ENCODE data around the gene MYL9.

Gene MYL9

GRCh38 chr20:36538026-36538722, 3.1 kb upstream of the MYL9 start:
- no peak overlapping the region for H3K4me3 Mint-ChIP-seq
- H3K4me1 Mint-ChIP-seq (ENCODE audit: low read depth), result no peaks in the 10 kb centered on the region
- DNase-seq (ENCODE audit: low spot score), result no peak
- no peak overlapping the region for H3K27ac Mint-ChIP-seq
- H3K27me3 Mint-ChIP-seq (ENCODE audit: low read depth), result peaks cover 3% of the 10 kb centered on the region
- H3K36me3 Mint-ChIP-seq (ENCODE audit: low read depth), result no peaks in the 10 kb centered on the region
- no peaks in the 10 kb centered on the region for H3K9me3 Mint-ChIP-seq

GRCh38 chr20:36540551-36541211, 638 bp upstream of the MYL9 start:
- H3K36me3 Mint-ChIP-seq (ENCODE audit: low read depth), result no peaks in the 10 kb centered on the region
- no peaks in the 10 kb centered on the region for H3K9me3 Mint-ChIP-seq
- no peak overlapping the region for H3K4me3 Mint-ChIP-seq
- DNase-seq (ENCODE audit: low spot score), result no peak
- no peak overlapping the region for H3K27ac Mint-ChIP-seq
- peaks cover 3% of the 10 kb centered on the region for H3K27me3 Mint-ChIP-seq (ENCODE audit: low read depth)
- H3K4me1 Mint-ChIP-seq (ENCODE audit: low read depth), result no peaks in the 10 kb centered on the region

- no peaks in the 10 kb centered on the region for H3K36me3 Mint-ChIP-seq (ENCODE audit: low read depth)
- H3K4me3 Mint-ChIP-seq, result no peak overlapping the region
- H3K27ac Mint-ChIP-seq, result no peak overlapping the region
- no peak for DNase-seq (ENCODE audit: low spot score)
- H3K4me1 Mint-ChIP-seq (ENCODE audit: low read depth), result no peaks in the 10 kb centered on the region
- peaks cover 3% of the 10 kb centered on the region for H3K27me3 Mint-ChIP-seq (ENCODE audit: low read depth)
- no peaks in the 10 kb centered on the region for H3K9me3 Mint-ChIP-seq
Measured at GRCh38 chr20:36541768-36542488, 609 bp downstream of the MYL9 start.

- peaks cover 3% of the 10 kb centered on the region for H3K27me3 Mint-ChIP-seq (ENCODE audit: low read depth)
- DNase-seq (ENCODE audit: low spot score), result no peak
- no peak overlapping the region for H3K27ac Mint-ChIP-seq
- no peak overlapping the region for H3K4me3 Mint-ChIP-seq
- H3K36me3 Mint-ChIP-seq (ENCODE audit: low read depth), result no peaks in the 10 kb centered on the region
- no peaks in the 10 kb centered on the region for H3K9me3 Mint-ChIP-seq
- H3K4me1 Mint-ChIP-seq (ENCODE audit: low read depth), result no peaks in the 10 kb centered on the region
Measured at GRCh38 chr20:36542516-36543183, 1.3 kb downstream of the MYL9 start.

- H3K4me3 Mint-ChIP-seq, result no peak overlapping the region
- H3K36me3 Mint-ChIP-seq (ENCODE audit: low read depth), result no peaks in the 10 kb centered on the region
- no peak overlapping the region for H3K27ac Mint-ChIP-seq
- H3K4me1 Mint-ChIP-seq (ENCODE audit: low read depth), result no peaks in the 10 kb centered on the region
- DNase-seq (ENCODE audit: low spot score), result no peak
- H3K9me3 Mint-ChIP-seq, result no peaks in the 10 kb centered on the region
- peaks cover 3% of the 10 kb centered on the region for H3K27me3 Mint-ChIP-seq (ENCODE audit: low read depth)
Measured at GRCh38 chr20:36543184-36544133, 2.1 kb downstream of the MYL9 start.

GRCh38 chr20:36544134-36545018, 3.1 kb downstream of the MYL9 start:
- Mint-ChIP-seq H3K27ac (no peak overlapping the region), H3K4me1 (ENCODE audit: low read depth) (no peaks in the 10 kb centered on the region), H3K36me3 (ENCODE audit: low read depth) (no peaks in the 10 kb centered on the region), H3K27me3 (ENCODE audit: low read depth) (peaks cover 3% of the 10 kb centered on the region), H3K9me3 (no peaks in the 10 kb centered on the region), H3K4me3 (no peak overlapping the region)
- no peak for DNase-seq (ENCODE audit: low spot score)

GRCh38 chr20:36546111-36546736, 4.9 kb downstream of the MYL9 start:
- H3K36me3 Mint-ChIP-seq (ENCODE audit: low read depth), result no peaks in the 10 kb centered on the region
- no peaks in the 10 kb centered on the region for H3K27me3 Mint-ChIP-seq (ENCODE audit: low read depth)
- no peaks in the 10 kb centered on the region for H3K9me3 Mint-ChIP-seq
- H3K4me1 Mint-ChIP-seq (ENCODE audit: low read depth), result no peaks in the 10 kb centered on the region
- H3K27ac Mint-ChIP-seq, result no peak overlapping the region
- no peak for DNase-seq (ENCODE audit: low spot score)
- H3K4me3 Mint-ChIP-seq, result no peak overlapping the region

GRCh38 chr20:36547186-36548005, 6.1 kb downstream of the MYL9 start:
- DNase-seq (ENCODE audit: low spot score), result no peak
- Mint-ChIP-seq H3K27ac (no peak overlapping the region), H3K4me3 (no peak overlapping the region), H3K4me1 (ENCODE audit: low read depth) (no peaks in the 10 kb centered on the region), H3K9me3 (no peaks in the 10 kb centered on the region), H3K36me3 (ENCODE audit: low read depth) (no peaks in the 10 kb centered on the region), H3K27me3 (ENCODE audit: low read depth) (no peaks in the 10 kb centered on the region)

- no peaks in the 10 kb centered on the region for H3K9me3 Mint-ChIP-seq
- no peak for DNase-seq (ENCODE audit: low spot score)
- H3K27ac Mint-ChIP-seq, result peak overlapping the region; percentile 3
- H3K4me3 Mint-ChIP-seq, result no peak overlapping the region
- no peaks in the 10 kb centered on the region for H3K4me1 Mint-ChIP-seq (ENCODE audit: low read depth)
- H3K27me3 Mint-ChIP-seq (ENCODE audit: low read depth), result no peaks in the 10 kb centered on the region
- no peaks in the 10 kb centered on the region for H3K36me3 Mint-ChIP-seq (ENCODE audit: low read depth)
Measured at GRCh38 chr20:36548006-36548315, 6.6 kb downstream of the MYL9 start.

GRCh38 chr20:36548704-36549627, 7.6 kb downstream of the MYL9 start:
- no peak for DNase-seq (ENCODE audit: low spot score)
- Mint-ChIP-seq H3K4me3 (no peak overlapping the region), H3K36me3 (ENCODE audit: low read depth) (no peaks in the 10 kb centered on the region), H3K27ac (no peak overlapping the region), H3K4me1 (ENCODE audit: low read depth) (no peaks in the 10 kb centered on the region), H3K27me3 (ENCODE audit: low read depth) (no peaks in the 10 kb centered on the region), H3K9me3 (no peaks in the 10 kb centered on the region)

GRCh38 chr20:36549628-36549941, 8.3 kb downstream of the MYL9 start:
- DNase-seq (ENCODE audit: low spot score), result no peak
- Mint-ChIP-seq H3K36me3 (ENCODE audit: low read depth) (no peaks in the 10 kb centered on the region), H3K27me3 (ENCODE audit: low read depth) (no peaks in the 10 kb centered on the region), H3K9me3 (no peaks in the 10 kb centered on the region), H3K4me1 (ENCODE audit: low read depth) (no peaks in the 10 kb centered on the region), H3K27ac (no peak overlapping the region), H3K4me3 (no peak overlapping the region)
